Amniotic epithelial cell (primary cell): ENCODE measurements around the gene SH3TC2.

Source experiments
- DNase-seq: peaks from one replicate; pipeline ENCODE4 v3.0.0-alpha.2; 2010; ENCODE audit warnings: low read depth

SH3TC2 gene

GRCh38 chr5:149060325-149060724, 2.5 kb downstream of the SH3TC2 start:
- peak; percentile 45 for DNase-seq

GRCh38 chr5:149056616-149057165, 6.2 kb downstream of the SH3TC2 start:
- DNase-seq: no peak

- no peak for DNase-seq
These were observed 8.4 kb downstream of the SH3TC2 start for GRCh38 chr5:149054416-149054815.

GRCh38 chr5:149053072-149053695, 9.7 kb downstream of the SH3TC2 start:
- DNase-seq: no peak

GRCh38 chr5:149049371-149049781, 13.5 kb downstream of the SH3TC2 start:
- peak; percentile 52 for DNase-seq

- no peak for DNase-seq
These were observed 14.1 kb downstream of the SH3TC2 start for GRCh38 chr5:149048811-149049210.

- DNase-seq: no peak
These were observed 15.4 kb downstream of the SH3TC2 start for GRCh38 chr5:149047462-149047861.

- peak; percentile 76 for DNase-seq
These were observed 16.5 kb downstream of the SH3TC2 start for GRCh38 chr5:149046196-149046829.

- DNase-seq: no peak
These were observed 17.8 kb downstream of the SH3TC2 start for GRCh38 chr5:149045089-149045460.

- DNase-seq: no peak
These were observed 18.3 kb downstream of the SH3TC2 start for GRCh38 chr5:149044453-149045088.

- DNase-seq: no peak
These were observed 19.2 kb downstream of the SH3TC2 start for GRCh38 chr5:149043641-149044040.

- DNase-seq: no peak
These were observed 20.0 kb downstream of the SH3TC2 start for GRCh38 chr5:149042865-149043264.

GRCh38 chr5:149041242-149041641, 21.6 kb downstream of the SH3TC2 start:
- no peak for DNase-seq

- no peak for DNase-seq
These were observed 22.4 kb downstream of the SH3TC2 start for GRCh38 chr5:149040421-149040820.

GRCh38 chr5:149039506-149039905, 23.4 kb downstream of the SH3TC2 start:
- DNase-seq: peak; percentile 44

- DNase-seq: no peak
These were observed 24.4 kb downstream of the SH3TC2 start for GRCh38 chr5:149038336-149039080.

- no peak for DNase-seq
These were observed 25.0 kb downstream of the SH3TC2 start for GRCh38 chr5:149037817-149038216.

GRCh38 chr5:149036970-149037369, 25.9 kb downstream of the SH3TC2 start:
- peak; percentile 42 for DNase-seq

- no peak for DNase-seq
These were observed 26.7 kb downstream of the SH3TC2 start for GRCh38 chr5:149036168-149036567.

- DNase-seq: peak; percentile 67
These were observed 27.5 kb downstream of the SH3TC2 start for GRCh38 chr5:149035372-149035790.

GRCh38 chr5:149030838-149031397, 31.9 kb downstream of the SH3TC2 start:
- peak; percentile 26 for DNase-seq

GRCh38 chr5:149030392-149030791, 32.5 kb downstream of the SH3TC2 start:
- peak; percentile 55 for DNase-seq
